ELF-1 (cell line): ENCODE measurements around the gene SAMD9L.
"Not testable (repeated sequence)": the region's sequence is repeated elsewhere in the genome, so short reads cannot be mapped to it uniquely, and the experiment has no call there.

Source experiments
- DNase-seq: peaks from one replicate; pipeline ENCODE4 v3.0.0-alpha.2; 2016; ENCODE audit warnings: low read depth, low spot score

SAMD9L gene

GRCh38 chr7:93146036-93146435 is 2.1 kb downstream of the SAMD9L start:
- no peak for DNase-seq

DNA sequence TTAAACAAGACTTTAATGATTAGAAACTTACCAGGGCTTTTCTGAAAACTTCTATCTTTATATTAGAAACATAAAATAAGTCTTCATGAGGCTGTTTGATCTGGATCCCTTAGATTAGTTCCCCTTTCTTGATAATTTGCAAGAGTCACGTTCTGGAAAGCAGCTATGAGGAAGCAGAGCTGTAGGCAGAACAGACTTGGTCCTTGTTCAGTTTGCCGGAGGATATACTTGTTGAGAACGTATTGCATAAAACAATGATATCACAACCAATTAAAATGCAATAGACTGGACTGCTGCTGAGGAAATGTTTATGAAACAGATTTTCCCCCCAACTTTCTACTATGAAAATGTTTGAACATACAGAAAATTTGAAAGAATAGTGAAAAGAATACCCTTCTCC is 2.8 kb downstream of the SAMD9L start:
- DNase-seq = no peak

- no peak for DNase-seq
Observed at GRCh38 chr7:93142127-93142526, 6.1 kb downstream of the SAMD9L start.

DNA sequence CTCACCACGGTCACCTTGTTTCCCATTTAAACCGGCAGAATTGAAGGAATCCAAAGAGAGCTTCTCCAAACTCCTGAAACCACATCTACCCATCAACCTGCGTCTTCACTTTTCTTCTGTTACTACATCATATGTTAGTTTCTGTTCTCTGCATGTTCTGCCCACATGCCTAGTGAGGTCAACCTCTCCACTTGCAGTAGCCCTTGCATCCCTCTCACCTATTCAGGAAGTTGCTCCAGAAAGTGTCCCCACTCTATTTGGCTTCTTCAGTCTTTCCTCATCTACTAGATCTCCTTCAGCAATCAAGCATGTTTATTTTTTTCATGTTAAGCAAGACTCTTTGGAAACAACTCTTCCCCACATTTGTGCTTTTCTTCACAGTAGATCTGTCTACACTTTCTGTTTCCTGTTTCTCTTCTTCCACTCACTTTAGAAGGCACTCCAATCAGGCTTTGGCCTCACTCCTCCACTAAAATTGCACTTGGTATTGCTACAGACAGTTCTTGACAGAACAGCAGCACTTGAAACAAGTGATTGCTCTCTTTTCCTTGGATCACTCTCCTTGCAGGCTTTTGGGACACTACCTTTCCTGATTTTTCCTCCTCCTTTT is 7.5 kb downstream of the SAMD9L start:
- no peak for DNase-seq

GRCh38 chr7:93138576-93138975 is 9.6 kb downstream of the SAMD9L start:
- DNase-seq = no peak

DNA sequence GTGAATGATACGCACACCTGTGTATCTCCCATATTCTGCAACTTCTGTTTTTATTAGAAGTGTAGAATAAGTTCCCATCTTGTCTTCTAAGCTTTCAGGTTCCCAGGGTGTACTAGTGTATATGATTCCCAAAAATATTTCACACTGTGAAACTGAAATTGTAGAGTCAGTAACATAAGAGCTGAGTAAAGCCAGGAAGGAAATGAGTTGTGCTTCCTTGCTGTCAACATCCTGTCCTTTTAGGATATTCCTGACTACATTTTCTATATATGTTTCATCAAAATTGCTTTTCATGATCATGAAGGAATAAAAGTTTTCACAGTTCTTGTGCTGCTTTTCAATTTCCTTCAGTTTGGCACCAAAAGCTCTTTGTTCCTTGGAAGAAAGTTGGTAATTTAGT is 15.2 kb downstream of the SAMD9L start:
- DNase-seq = no peak

DNA sequence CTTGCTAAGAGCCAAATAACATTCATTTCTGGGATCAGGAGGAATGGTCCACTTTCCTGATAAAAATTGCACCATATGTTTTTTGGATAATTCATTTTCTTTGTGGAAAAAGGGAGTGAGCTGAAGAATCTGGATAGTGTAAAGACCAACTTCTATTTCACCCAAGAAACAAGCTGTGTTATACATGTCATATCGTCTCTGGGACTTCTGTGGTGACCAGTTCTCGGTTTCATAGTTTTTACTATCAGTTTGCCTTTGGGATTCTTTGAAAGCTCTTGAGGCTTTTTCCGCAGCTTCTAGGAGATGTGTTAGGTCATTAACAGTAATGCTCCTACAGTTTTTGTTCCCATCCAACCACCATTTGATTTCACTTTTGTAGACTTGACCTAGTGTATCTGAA is 16.0 kb downstream of the SAMD9L start:
- DNase-seq = no peak

GRCh38 chr7:93126954-93127353 is 21.2 kb downstream of the SAMD9L start:
- not testable (repeated sequence) for DNase-seq

DNA sequence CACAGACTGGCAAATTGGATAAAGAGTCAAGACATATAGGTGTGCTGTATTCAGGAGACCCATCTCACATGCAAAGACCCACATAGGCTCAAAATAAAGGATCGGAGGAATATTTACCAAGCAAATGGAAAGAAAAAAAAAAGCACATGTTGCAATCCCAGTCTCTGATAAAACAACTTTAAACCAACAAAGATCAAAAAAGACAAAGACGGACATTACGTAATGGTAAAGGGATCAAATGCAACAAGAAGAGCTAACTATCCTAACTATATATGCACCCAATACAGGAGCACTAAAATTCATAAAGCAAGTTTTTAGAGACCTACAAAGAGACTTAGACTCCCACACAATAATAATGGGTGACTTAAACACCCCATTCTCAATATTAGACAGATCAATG is 24.7 kb downstream of the SAMD9L start:
- DNase-seq = not testable (repeated sequence)

DNA sequence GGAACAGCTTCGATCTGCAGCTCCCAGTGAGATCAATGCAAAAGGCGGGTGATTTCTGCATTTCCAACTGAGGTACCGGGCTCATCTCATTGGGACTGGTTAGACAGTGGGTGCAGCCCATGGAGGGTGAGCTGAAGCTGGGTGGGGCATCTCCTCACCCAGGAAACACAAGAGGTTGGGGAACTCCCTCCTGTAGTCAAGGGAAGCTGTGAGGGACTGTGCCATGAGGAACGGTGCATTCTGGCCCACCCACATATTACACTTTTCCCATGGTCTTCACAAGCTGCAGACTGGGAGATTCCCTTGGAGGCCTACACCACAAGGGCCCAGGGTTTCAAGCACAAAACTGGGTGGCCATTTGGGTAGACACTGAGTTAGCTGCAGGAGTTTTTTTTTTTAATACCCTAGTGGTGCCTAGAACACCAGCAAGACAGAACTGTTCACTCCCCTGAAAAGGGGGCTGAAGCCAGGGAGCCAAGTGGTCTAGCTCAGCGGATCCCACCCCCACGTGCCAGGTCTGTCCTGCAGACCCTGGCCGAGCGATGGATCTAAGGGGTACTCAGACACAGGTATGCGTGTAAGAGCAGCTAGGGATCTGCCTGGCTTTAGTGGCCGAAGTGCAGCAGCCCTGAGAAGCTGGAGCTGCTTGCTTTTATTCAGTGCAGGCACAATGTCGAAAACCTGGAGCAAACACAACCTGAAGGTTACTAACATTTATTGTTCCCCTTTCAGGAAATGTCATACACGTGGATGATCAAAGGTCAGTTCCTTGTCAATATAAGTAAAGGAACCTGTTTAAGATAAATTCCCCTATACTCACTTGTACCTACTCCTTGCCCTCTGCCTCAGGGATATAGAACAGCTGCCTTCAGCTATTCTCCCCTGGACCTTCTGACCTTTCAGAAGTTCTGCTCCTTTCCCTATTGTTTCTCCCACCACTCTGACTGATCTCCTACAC is 27.3 kb downstream of the SAMD9L start:
- DNase-seq = no peak

GRCh38 chr7:93119191-93119905 is 28.8 kb downstream of the SAMD9L start:
- DNase-seq = peak; percentile 77

- DNase-seq = no peak
Observed at GRCh38 chr7:93117852-93118530, 30.2 kb downstream of the SAMD9L start, which contains the start of gene SAMD9. SAMD9 (minus strand) TSS chr7:93117979; CDS start chr7:93106097, 11,882 bp downstream.

DNA sequence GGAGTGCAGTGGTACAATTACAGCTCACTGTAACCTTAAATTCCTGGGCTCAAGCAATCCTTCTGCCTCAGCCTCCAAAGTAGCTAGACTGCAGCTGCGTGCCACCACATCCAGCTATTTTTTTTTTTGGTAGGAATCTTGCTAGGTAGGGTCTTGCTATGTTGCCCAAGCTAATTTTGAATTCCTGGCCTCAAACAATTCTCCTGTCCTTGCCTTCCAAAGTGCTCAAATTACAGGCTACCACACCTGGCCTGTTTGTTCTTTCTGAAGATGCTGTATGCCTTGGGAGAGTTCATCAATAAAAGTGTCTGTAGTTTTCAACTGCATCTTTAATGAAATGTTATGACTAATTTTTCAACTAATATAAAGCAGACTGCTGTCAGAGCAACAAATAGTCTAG is 30.9 kb downstream of the SAMD9L start:
- DNase-seq = no peak

GRCh38 chr7:93115796-93116195 is 32.4 kb downstream of the SAMD9L start:
- DNase-seq = no peak

- no peak for DNase-seq
Observed at GRCh38 chr7:93108003-93108402, 40.2 kb downstream of the SAMD9L start.

GRCh38 chr7:93097388-93097787 is 50.8 kb downstream of the SAMD9L start:
- no peak for DNase-seq

- DNase-seq = peak; percentile 23
Observed at GRCh38 chr7:93092757-93093370, 55.3 kb downstream of the SAMD9L start.
